GM18858 (cell line): Measurements from ENCODE around the gene DLL3.

Experiments
- ATAC-seq: cut with Tn5 transposase; IDR thresholded peaks from one replicate; pipeline ENCODE4 v1.9.1; 2021; ENCODE audit not compliant: unreplicated experiment

DLL3 gene

GRCh38 chr19:39550197-39550596 is 51.5 kb downstream of the DLL3 start:
- no peak for ATAC-seq

GRCh38 chr19:39553082-39553652 is 54.4 kb downstream of the DLL3 start:
- no peak for ATAC-seq

- no peak for ATAC-seq
Observed at GRCh38 chr19:39554701-39555311, 56.1 kb downstream of the DLL3 start.

DNA sequence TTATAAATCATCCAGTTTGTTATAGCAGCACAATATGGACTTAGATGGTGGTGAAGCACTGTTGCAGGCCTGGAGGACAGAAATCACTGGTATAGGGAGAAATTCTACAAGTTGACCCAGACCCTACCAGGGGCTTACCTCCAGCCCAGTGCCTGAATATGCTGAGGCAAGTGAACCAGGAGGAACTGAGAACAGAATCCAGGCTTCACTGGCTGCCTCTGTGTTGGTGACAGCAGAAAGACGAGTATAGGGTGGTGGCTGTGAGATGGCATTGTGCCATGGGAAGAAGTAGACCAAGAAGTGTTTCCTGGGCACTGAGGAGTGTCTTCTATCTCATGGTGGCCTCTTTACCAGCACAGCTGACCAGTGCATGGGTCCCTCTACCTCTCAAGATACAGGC is 57.1 kb downstream of the DLL3 start:
- no peak for ATAC-seq
